ENCODE results near the gene SYT14.

GRCh38 chr1:209927466-209927865 lies 10.6 kb upstream of the SYT14 start:
- TF ChIP-seq CTCF (IDR thresholded peaks at IDR 0.05): no peak
- TF ChIP-seq POLR2A (IDR thresholded peaks at IDR 0.05): no peak

All from heart left ventricle (tissue), 13 donors.